Peyer's patch (tissue), 4 donors: ENCODE measurements around the gene SCFD2.

ENCODE experiments used
- POLR2A ChIP-seq, 2 donors: fragments of 450-650 bp; IDR thresholded peaks; one replicate each; pipeline ENCODE4 v1.5.1; 2017; ENCODE audit warnings: antibody characterized with exemption in 2 of 2, mild to moderate bottlenecking in 2 of 2, moderate library complexity in 2 of 2
- TF ChIP-seq, protein P1 (sequence below), 6 experiments: fragments of 450-650 bp in 4 of 6; fragments of 200-600 bp in 2 of 6; sonication (generic) in 1 of 6; IDR thresholded peaks; one replicate each; pipeline ENCODE4 v1.5.1; 2017 to 2019; ENCODE audit warnings: antibody characterized with exemption in 6 of 6, mild to moderate bottlenecking in 3 of 6, moderate library complexity in 1 of 6

DNA sequence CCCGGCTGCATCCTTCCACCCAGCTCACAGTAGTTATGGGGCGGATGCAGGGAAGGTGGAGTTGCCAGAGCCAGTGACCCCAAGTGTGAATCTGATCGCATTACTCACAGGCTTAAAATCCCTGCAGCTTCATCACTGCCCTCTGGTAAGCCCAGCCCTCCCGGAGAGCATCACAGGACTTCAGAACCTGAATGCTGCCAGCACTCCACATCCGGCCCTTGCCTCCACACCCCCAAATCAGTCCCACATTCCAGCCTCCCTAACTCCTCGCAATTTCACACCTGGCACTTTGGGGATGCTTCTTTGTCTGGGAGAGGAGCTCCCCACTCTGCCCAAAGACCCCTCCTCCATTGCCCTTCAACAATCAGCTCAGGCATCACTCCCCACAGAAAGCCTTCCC is 488.2 kb downstream of the SCFD2 start:
- TF ChIP-seq, protein P1, sequence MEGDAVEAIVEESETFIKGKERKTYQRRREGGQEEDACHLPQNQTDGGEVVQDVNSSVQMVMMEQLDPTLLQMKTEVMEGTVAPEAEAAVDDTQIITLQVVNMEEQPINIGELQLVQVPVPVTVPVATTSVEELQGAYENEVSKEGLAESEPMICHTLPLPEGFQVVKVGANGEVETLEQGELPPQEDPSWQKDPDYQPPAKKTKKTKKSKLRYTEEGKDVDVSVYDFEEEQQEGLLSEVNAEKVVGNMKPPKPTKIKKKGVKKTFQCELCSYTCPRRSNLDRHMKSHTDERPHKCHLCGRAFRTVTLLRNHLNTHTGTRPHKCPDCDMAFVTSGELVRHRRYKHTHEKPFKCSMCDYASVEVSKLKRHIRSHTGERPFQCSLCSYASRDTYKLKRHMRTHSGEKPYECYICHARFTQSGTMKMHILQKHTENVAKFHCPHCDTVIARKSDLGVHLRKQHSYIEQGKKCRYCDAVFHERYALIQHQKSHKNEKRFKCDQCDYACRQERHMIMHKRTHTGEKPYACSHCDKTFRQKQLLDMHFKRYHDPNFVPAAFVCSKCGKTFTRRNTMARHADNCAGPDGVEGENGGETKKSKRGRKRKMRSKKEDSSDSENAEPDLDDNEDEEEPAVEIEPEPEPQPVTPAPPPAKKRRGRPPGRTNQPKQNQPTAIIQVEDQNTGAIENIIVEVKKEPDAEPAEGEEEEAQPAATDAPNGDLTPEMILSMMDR (IDR thresholded peaks at IDR 0.05) = no peak
- no peak for TF ChIP-seq POLR2A (IDR thresholded peaks at IDR 0.05)
